Right lobe of liver (tissue), 4 donors: Measurements from ENCODE around the gene AUH.

Source experiments
- POLR2A ChIP-seq: fragments of 450-650 bp; IDR thresholded peaks from one replicate; pipeline ENCODE4 v1.6.1; 2017; ENCODE audit warnings: antibody characterized with exemption, mild to moderate bottlenecking
- TF ChIP-seq, protein P1 (sequence below), 4 donors: fragments of 200-600 bp in 3 of 4; fragments of 450-650 bp in 1 of 4; IDR thresholded peaks; one replicate each; pipeline versions ENCODE4 v1.5.1 to v1.8.0; 2016 to 2022; ENCODE audit warnings: antibody characterized with exemption in 4 of 4, mild to moderate bottlenecking in 2 of 4
- donor health status: DM: no; HTN: no; CAD: no.
- donor health status: DM: no; HTN: no; CAD: no.
- donor health status: DM: no; HTN: yes; CAD: no.

DNA sequence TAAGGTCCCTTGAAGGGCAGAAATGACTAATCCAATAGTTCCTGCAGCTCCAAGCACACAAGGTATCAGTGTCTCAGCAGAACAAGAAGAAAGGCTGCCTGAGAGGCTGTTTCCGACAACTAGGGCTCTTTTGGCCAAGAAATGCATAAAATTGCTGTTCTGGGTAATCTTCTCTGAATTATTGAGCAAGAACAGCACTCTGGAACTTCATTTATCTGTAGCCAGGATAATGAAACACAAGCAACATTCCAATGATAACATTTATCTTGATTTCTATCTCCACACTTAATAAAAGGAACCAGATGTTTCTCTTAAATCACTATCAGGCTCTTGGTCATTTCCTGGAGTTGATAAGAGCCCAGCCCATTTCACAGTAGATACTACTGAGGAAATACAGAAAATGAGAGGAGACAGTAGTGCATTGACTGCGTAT lies 17.0 kb upstream of the AUH start:
- TF ChIP-seq, protein P1, sequence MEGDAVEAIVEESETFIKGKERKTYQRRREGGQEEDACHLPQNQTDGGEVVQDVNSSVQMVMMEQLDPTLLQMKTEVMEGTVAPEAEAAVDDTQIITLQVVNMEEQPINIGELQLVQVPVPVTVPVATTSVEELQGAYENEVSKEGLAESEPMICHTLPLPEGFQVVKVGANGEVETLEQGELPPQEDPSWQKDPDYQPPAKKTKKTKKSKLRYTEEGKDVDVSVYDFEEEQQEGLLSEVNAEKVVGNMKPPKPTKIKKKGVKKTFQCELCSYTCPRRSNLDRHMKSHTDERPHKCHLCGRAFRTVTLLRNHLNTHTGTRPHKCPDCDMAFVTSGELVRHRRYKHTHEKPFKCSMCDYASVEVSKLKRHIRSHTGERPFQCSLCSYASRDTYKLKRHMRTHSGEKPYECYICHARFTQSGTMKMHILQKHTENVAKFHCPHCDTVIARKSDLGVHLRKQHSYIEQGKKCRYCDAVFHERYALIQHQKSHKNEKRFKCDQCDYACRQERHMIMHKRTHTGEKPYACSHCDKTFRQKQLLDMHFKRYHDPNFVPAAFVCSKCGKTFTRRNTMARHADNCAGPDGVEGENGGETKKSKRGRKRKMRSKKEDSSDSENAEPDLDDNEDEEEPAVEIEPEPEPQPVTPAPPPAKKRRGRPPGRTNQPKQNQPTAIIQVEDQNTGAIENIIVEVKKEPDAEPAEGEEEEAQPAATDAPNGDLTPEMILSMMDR (IDR thresholded peaks at IDR 0.05), result no peak
- no peak for TF ChIP-seq POLR2A
